CD4-positive, CD25-positive, alpha-beta regulatory T cell (primary cell): ENCODE data around the gene OAF. TPM values are rescaled to one million over a fixed set of nuclear protein-coding genes. Genes with fewer than 3 reads are reported as not detected.
A peak's percentile ranks its signal among the peaks of the same experiment; 100 is the strongest.

Source experiments
- ATAC-seq, 2 donors: fragments of 150-1000 bp; cut with Tn5 transposase; one replicate each; pipeline ENCODE4 v1.10.0; 2021; ENCODE audit warnings: low read depth in 2 of 2, moderate number of reproducible peaks in 2 of 2, moderate library complexity in 1 of 2
- DNase-seq, 3 donors: peaks; one replicate each; pipeline versions ENCODE4 v3.0.0 to v3.0.0-alpha.2; 2012 to 2022; ENCODE audit warnings: mixed read lengths in 1 of 3
- H3K27ac ChIP-seq: one replicate; pipeline ENCODE4 v1.7.0; 2013; ENCODE audit warnings: mild to moderate bottlenecking, low read length; ENCODE audit not compliant: insufficient read depth, poor library complexity, severe bottlenecking
- H3K27me3 ChIP-seq: one replicate; pipeline ENCODE4 v1.7.0; 2013; ENCODE audit warnings: low read length; ENCODE audit not compliant: control insufficient read depth, insufficient read depth
- H3K36me3 ChIP-seq: one replicate; pipeline ENCODE4 v1.7.0; 2013; ENCODE audit warnings: mild to moderate bottlenecking, low read length, moderate library complexity; ENCODE audit not compliant: control insufficient read depth, insufficient read depth
- H3K4me1 ChIP-seq: 2 replicates; pipeline ENCODE4 v1.7.0; 2013; ENCODE audit warnings: mild to moderate bottlenecking, low read length; ENCODE audit not compliant: insufficient read depth, control insufficient read depth, poor library complexity, severe bottlenecking
- H3K4me3 ChIP-seq: one replicate; pipeline ENCODE4 v1.7.0; 2013; ENCODE audit warnings: low read depth, mild to moderate bottlenecking, low read length, moderate library complexity
- H3K9me3 ChIP-seq, 2 experiments: 1 replicate in 1 of 2; 2 replicates in 1 of 2; pipeline ENCODE4 v1.7.0; 2013; ENCODE audit warnings: low read length in 2 of 2, mild to moderate bottlenecking in 1 of 2, moderate library complexity in 1 of 2; ENCODE audit not compliant: control insufficient read depth in 2 of 2
- H3K27ac Mint-ChIP-seq, 3 donors: one replicate each; pipeline ENCODE4 v1.8.0; 2020 to 2022; ENCODE audit warnings: mild to moderate bottlenecking in 3 of 3, mixed read lengths in 3 of 3, moderate library complexity in 2 of 3
- H3K27me3 Mint-ChIP-seq: one replicate; pipeline ENCODE4 v1.8.0; 2022; ENCODE audit warnings: mild to moderate bottlenecking, mixed read lengths
- H3K36me3 Mint-ChIP-seq: one replicate; pipeline ENCODE4 v1.8.0; 2020; ENCODE audit warnings: mixed read lengths
- H3K4me1 Mint-ChIP-seq, 4 donors: one replicate each; pipeline ENCODE4 v1.8.0; 2020 to 2022; ENCODE audit warnings: mixed read lengths in 4 of 4, mild to moderate bottlenecking in 1 of 4
- H3K4me3 Mint-ChIP-seq, 4 donors: one replicate each; pipeline ENCODE4 v1.8.0; 2020 to 2022; ENCODE audit warnings: mild to moderate bottlenecking in 4 of 4, mixed read lengths in 4 of 4, moderate library complexity in 3 of 4
- H3K9me3 Mint-ChIP-seq, 7 donors: one replicate each; pipeline ENCODE4 v1.8.0; 2020 to 2022; ENCODE audit warnings: mixed read lengths in 7 of 7, mild to moderate bottlenecking in 3 of 7, moderate library complexity in 2 of 7
- polyA plus RNA-seq, 4 donors: library from polyadenylated mRNA; unstranded; fragments of 300-500 nt; fragmentation: Illumina TruSeq; gene quantifications; one replicate each; pipeline ENCODE4 v1.2.3, GENCODE V29; 2021
- total RNA-seq: library from RNA; stranded (reverse); gene quantifications from one replicate; pipeline ENCODE4 v1.2.3, GENCODE V29; 2022

The OAF gene
- total and polyA plus RNA-seq, 5 donors from 2014 or later: 0.38 to 1.2 (median 0.54) TPM

GRCh38 chr11:120199613-120200012 lies 11.2 kb upstream of the OAF start:
- no peak for DNase-seq
- Mint-ChIP-seq H3K27ac (no peak overlapping the region), H3K36me3 (no peaks in the 10 kb centered on the region), H3K4me3 (peak overlapping the region in 1 of 4 donors; percentile 32), H3K9me3 (no peaks in the 10 kb centered on the region), H3K4me1 (no peaks in the 10 kb centered on the region), H3K27me3 (peaks cover 20% of the 10 kb centered on the region)
- no peak for ATAC-seq
- Histone ChIP-seq H3K27ac (no peak overlapping the region), H3K4me1 (no peaks in the 10 kb centered on the region), H3K36me3 (no peaks in the 10 kb centered on the region), H3K9me3 (no peaks in the 10 kb centered on the region), H3K4me3 (no peak overlapping the region), H3K27me3 (no peaks in the 10 kb centered on the region)

- peaks cover 19% of the 10 kb centered on the region for H3K27me3 Mint-ChIP-seq
- H3K9me3 Mint-ChIP-seq: no peaks in the 10 kb centered on the region
- Histone ChIP-seq H3K4me1 (no peaks in the 10 kb centered on the region), H3K9me3 (no peaks in the 10 kb centered on the region), H3K27me3 (no peaks in the 10 kb centered on the region), H3K36me3 (no peaks in the 10 kb centered on the region), H3K4me3 (no peak overlapping the region), H3K27ac (no peak overlapping the region)
- H3K27ac Mint-ChIP-seq: no peak overlapping the region
- no peaks in the 10 kb centered on the region for H3K36me3 Mint-ChIP-seq
- H3K4me1 Mint-ChIP-seq: no peaks in the 10 kb centered on the region
- no peak for DNase-seq
- H3K4me3 Mint-ChIP-seq: no peak overlapping the region
- ATAC-seq: no peak
Measured at GRCh38 chr11:120200677-120201076, 10.2 kb upstream of the OAF start.

GRCh38 chr11:120201653-120202052 lies 9.2 kb upstream of the OAF start:
- Histone ChIP-seq H3K9me3 (no peaks in the 10 kb centered on the region), H3K4me1 (no peaks in the 10 kb centered on the region), H3K36me3 (no peaks in the 10 kb centered on the region), H3K27me3 (peaks cover 2% of the 10 kb centered on the region), H3K27ac (no peak overlapping the region), H3K4me3 (no peak overlapping the region)
- ATAC-seq (no peak), DNase-seq (no peak)
- no peaks in the 10 kb centered on the region for H3K4me1 Mint-ChIP-seq
- no peak overlapping the region for H3K4me3 Mint-ChIP-seq
- no peaks in the 10 kb centered on the region for H3K36me3 Mint-ChIP-seq
- no peaks in the 10 kb centered on the region for H3K9me3 Mint-ChIP-seq
- peaks cover 19% of the 10 kb centered on the region for H3K27me3 Mint-ChIP-seq
- H3K27ac Mint-ChIP-seq: no peak overlapping the region

DNA sequence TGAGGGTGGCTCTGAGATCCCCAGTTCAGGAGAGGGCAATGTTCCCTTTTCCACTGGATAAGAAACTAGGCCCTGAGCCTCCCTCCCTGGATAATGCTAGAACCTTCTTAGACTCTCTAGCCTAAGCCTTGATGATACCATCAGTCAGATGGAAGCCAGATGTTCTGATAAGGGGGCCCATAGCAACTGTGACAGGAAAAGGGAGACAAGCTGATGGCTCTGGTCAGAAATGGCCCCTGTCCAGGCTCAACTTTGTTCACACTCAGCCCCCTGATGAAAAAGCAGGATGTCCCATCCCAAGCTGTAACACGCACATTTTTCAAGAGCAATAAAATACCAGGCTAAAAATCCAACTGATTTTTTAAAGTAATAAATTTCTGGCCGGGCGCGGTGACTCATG lies 7.2 kb upstream of the OAF start:
- H3K9me3 Mint-ChIP-seq: peaks cover 0 to 1% (median 0%) of the 10 kb centered on the region in 7 donors
- Histone ChIP-seq H3K9me3 (no peaks in the 10 kb centered on the region), H3K4me3 (no peak overlapping the region), H3K27me3 (peaks cover 5% of the 10 kb centered on the region), H3K27ac (no peak overlapping the region), H3K36me3 (no peaks in the 10 kb centered on the region), H3K4me1 (no peaks in the 10 kb centered on the region)
- H3K36me3 Mint-ChIP-seq: no peaks in the 10 kb centered on the region
- DNase-seq: no peak
- peaks cover 35% of the 10 kb centered on the region for H3K27me3 Mint-ChIP-seq
- no peak overlapping the region for H3K27ac Mint-ChIP-seq
- no peak overlapping the region for H3K4me3 Mint-ChIP-seq
- ATAC-seq: no peak
- H3K4me1 Mint-ChIP-seq: no peaks in the 10 kb centered on the region

- DNase-seq (no peak), ATAC-seq (no peak)
- Mint-ChIP-seq H3K36me3 (no peaks in the 10 kb centered on the region), H3K27ac (no peak overlapping the region), H3K4me3 (no peak overlapping the region), H3K27me3 (peaks cover 47% of the 10 kb centered on the region), H3K9me3 (peaks cover 0 to 4% (median 0%) of the 10 kb centered on the region in 7 donors), H3K4me1 (peaks cover 0 to 11% (median 6%) of the 10 kb centered on the region in 4 donors)
- peaks cover 7% of the 10 kb centered on the region for H3K4me1 ChIP-seq
- H3K4me3 ChIP-seq: no peak overlapping the region
- no peak overlapping the region for H3K27ac ChIP-seq
- no peaks in the 10 kb centered on the region for H3K9me3 ChIP-seq
- no peaks in the 10 kb centered on the region for H3K36me3 ChIP-seq
- peaks cover 10% of the 10 kb centered on the region for H3K27me3 ChIP-seq
Measured at GRCh38 chr11:120205596-120206161, 5.2 kb upstream of the OAF start.

GRCh38 chr11:120207512-120207911 lies 3.3 kb upstream of the OAF start:
- Mint-ChIP-seq H3K27me3 (peaks cover 48% of the 10 kb centered on the region), H3K36me3 (no peaks in the 10 kb centered on the region), H3K9me3 (peaks cover 0 to 6% (median 0%) of the 10 kb centered on the region in 7 donors), H3K27ac (no peak overlapping the region), H3K4me1 (peaks cover 0 to 20% (median 8%) of the 10 kb centered on the region in 4 donors), H3K4me3 (no peak overlapping the region)
- DNase-seq (no peak), ATAC-seq (no peak)
- peaks cover 13% of the 10 kb centered on the region for H3K4me1 ChIP-seq
- no peaks in the 10 kb centered on the region for H3K36me3 ChIP-seq
- no peak overlapping the region for H3K4me3 ChIP-seq
- H3K27ac ChIP-seq: no peak overlapping the region
- no peaks in the 10 kb centered on the region for H3K9me3 ChIP-seq
- H3K27me3 ChIP-seq: peaks cover 10% of the 10 kb centered on the region

DNA sequence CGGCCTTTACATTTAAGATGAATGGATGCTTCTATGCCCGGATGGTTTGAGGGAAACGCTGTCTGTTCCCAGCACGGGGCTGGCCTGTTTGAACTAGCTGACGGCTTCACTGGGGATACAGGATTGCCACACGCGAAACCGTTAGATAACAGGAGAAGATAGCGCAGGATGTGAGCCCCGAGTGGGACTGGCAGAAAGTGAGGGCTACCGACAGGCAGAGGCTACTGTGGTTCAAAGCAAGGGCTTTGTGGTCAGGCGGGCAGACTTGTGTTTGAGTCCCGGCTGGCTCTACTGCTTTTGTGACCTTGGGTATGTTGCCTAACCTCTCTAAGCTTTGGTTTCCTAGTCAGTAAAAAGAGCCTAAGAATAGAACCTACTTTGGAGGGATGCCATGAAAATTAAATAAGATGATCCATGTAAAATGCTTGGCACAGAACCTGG lies 2.8 kb upstream of the OAF start:
- DNase-seq: no peak
- peaks cover 0 to 22% (median 8%) of the 10 kb centered on the region in 4 donors for H3K4me1 Mint-ChIP-seq
- H3K4me3 ChIP-seq: no peak overlapping the region
- no peak for ATAC-seq
- no peak overlapping the region for H3K27ac ChIP-seq
- peaks cover 13% of the 10 kb centered on the region for H3K4me1 ChIP-seq
- peaks cover 12% of the 10 kb centered on the region for H3K27me3 ChIP-seq
- H3K27me3 Mint-ChIP-seq: peaks cover 50% of the 10 kb centered on the region
- no peaks in the 10 kb centered on the region for H3K9me3 ChIP-seq
- peak overlapping the region in 3 of 4 donors; percentile 5 to 85 (median 48) for H3K4me3 Mint-ChIP-seq
- H3K27ac Mint-ChIP-seq: no peak overlapping the region
- no peaks in the 10 kb centered on the region for H3K36me3 Mint-ChIP-seq
- H3K9me3 Mint-ChIP-seq: peaks cover 0 to 6% (median 0%) of the 10 kb centered on the region in 7 donors
- H3K36me3 ChIP-seq: no peaks in the 10 kb centered on the region

DNA sequence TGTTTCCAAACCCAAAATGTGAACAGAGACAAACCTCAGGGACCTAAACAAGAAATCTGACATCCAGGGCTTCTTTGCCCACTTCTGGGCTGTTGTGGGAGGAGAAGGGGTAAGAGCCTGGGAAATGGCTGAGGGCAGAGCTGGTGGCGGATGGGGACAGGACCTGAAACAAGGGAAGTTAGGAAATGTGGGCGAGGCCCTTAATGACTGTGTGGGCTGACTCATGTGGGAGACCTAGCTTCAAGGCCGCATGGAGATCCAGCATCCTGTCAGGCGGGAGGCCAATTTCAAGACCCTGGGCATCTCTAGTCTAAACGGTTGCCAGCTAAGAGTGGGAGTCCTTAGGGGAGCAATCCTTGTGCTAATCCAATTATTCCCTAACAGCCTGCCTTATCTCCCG lies 2.1 kb upstream of the OAF start:
- Mint-ChIP-seq H3K9me3 (peaks cover 0 to 6% (median 0%) of the 10 kb centered on the region in 7 donors), H3K36me3 (no peaks in the 10 kb centered on the region), H3K4me1 (peaks cover 0 to 23% (median 8%) of the 10 kb centered on the region in 4 donors), H3K27ac (no peak overlapping the region), H3K4me3 (peak overlapping the region in 3 of 4 donors; percentile 49 to 89 (median 85)), H3K27me3 (peaks cover 55% of the 10 kb centered on the region)
- DNase-seq (no peak), ATAC-seq (no peak)
- H3K27ac ChIP-seq: no peak overlapping the region
- H3K27me3 ChIP-seq: peaks cover 12% of the 10 kb centered on the region
- H3K4me1 ChIP-seq: peaks cover 13% of the 10 kb centered on the region
- H3K9me3 ChIP-seq: no peaks in the 10 kb centered on the region
- H3K36me3 ChIP-seq: no peaks in the 10 kb centered on the region
- no peak overlapping the region for H3K4me3 ChIP-seq
